ENCODE results near the gene SNCA.

GRCh38 chr4:89681219-89681618 is 155.7 kb downstream of the SNCA start:
- TF ChIP-seq ZNF274 (IDR thresholded peaks at IDR 0.05; ENCODE audit: low read depth, low read length) (no peak), SUZ12 (IDR thresholded peaks at IDR 0.05; ENCODE audit: extremely low read depth, insufficient read depth, insufficient read length) (no peak), YY1 (IDR thresholded peaks at IDR 0.05; ENCODE audit: insufficient read depth, insufficient read length) (no peak)

All from NT2/D1 (cell line).